NCI-H2081 treated with DMSO at 0.1 percent for 48 hours (cell line): ENCODE data around the gene MOXD1.
"Not testable (repeated sequence)": the region's sequence is repeated elsewhere in the genome, so short reads cannot be mapped to it uniquely, and the experiment has no call there.

Experiments used
- DNase-seq: peaks from one replicate; lab custom pipeline; 2025; lab: John Stamatoyannopoulos, UW

Gene MOXD1

GRCh38 chr6:132282696-132283095 is 118.6 kb downstream of the MOXD1 start:
- no peak for DNase-seq

DNA sequence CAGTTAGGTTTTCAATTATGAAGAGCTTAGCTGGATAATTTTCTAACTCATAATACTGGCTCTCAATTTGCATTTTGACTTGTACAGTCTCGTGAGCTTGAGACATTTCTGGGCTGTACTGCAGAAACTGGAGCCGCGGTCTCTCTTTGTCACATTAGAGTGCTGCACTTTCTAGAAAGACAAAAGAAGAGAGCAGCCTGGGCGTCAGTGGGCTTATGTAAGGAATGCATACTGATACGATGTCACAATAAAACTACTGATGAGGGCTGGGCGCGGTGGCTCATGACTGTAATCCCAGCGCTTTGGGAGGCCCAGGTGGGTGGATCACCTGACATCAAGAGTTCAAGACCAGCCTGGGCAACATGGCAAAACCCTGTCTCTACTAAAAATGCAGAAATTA is 120.8 kb downstream of the MOXD1 start:
- no peak for DNase-seq

DNA sequence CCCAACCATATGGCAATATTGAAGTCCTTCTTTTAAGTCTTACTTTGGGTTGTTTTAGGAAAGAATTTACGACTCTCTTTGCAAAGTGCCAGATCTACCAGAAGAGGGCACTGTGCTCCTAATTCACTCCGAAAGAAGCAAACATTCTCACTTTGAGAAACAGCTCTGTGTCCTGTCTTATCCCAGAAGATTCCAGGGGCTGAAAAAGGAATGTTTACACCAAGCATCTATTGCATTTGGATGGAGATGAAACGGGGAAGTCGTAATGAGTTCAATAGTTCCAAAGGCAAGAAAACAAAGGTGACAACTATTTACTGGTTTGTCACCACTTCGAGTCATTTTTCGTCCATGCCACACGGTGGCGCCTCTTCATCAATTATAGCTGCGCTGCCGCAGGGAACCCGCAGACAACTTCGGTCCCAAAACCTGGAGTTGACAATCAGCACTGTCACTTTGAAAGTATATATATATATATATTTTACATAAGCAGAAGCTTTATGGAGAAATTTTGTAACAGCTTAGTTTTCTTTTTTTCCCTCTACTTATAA is 121.6 kb downstream of the MOXD1 start:
- DNase-seq: no peak

DNA sequence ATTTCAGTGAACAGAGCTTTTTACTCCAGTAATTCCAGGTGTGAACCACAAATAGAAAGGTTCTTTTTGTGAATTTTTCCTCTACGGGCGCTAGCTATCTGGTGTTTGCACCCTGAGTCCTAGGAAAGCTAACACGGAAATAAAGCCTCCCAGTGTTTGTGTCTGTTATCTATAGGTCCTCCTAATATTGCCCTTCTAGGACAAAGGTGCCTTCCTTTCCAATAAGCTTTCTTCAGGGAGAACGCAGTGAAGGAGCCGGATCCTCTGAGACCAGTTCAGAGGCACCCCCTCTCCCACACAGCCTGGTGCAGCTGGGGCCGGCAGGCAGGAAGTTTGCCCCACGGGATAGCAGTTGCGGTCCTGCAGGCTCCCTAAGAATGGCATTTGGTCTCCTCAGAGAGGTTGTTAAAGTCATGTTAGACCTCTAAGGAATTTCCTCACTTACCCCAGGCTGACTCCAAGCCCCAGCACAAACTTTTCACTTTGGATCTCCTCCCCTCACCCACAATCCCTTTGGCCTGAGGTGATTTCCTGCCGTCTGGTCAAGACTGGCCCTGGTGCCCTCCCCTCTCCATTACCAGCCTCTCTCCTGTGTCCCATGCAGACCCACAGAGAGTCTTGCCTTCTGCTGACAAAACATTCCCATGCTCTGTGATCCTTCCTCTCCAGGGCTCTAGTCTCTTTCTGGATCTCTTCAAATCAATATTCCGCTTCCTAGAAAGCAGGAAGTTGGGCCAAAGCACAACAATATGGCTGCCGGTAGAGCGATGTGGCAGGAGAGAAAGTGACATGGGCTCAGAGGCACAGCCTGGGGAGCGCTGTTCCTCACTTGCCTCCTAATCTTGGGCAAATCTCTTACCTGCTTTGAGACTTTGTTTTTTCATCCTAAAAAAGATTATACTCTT is 126.0 kb downstream of the MOXD1 start:
- no peak for DNase-seq

DNA sequence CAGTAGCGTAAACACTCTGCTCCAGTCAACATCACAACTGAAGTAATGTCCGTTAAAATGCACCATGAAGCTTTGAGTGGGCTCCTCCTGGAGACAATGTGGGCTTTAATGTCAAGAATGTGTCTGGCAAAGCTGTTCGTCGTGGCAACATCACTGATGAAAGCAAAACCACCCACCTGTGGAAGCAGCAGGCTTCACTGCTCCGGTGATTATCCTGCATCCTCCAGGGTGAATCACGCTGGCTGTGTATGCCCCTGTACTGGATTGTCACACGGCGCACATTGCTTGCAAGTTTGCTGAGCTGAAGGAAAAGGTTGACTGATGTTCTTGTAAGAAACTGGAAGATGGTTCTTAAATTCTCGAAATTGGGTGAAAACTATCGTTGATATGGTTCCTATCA is 128.5 kb downstream of the MOXD1 start:
- no peak for DNase-seq

DNA sequence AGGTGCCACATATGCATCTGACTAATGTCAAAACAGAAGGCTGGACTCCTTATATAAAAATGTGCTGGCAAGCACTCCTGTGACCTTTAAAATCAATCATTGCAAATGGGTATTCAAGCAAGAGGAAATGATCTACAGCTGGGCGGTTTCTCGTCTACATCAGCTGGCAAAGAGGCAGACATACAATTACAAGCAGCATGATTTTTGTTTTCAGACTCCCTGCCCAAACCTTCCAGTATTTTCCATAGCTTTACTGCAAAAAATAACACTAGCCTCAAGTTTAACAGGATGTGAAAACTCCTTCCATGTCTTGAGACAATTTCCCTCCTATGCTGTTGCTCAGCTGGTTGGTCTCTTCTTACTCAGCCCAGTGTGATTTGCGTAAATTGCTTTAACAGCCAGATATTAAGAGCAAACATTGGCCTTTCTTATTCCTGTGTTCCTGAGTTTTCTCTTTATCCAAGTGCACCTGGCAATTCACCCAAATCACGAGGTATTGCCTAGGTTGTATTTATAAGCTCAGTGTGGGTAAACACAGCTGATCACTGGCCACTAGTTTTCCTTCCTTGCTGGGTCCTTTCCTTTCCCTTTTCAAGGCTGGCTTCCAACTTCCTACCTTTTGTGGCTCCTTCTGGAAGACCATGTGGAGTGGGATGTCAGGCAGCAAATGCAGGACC is 130.4 kb downstream of the MOXD1 start:
- DNase-seq: peak; percentile 32

GRCh38 chr6:132268666-132269065 is 132.6 kb downstream of the MOXD1 start:
- DNase-seq: not testable (repeated sequence)

DNA sequence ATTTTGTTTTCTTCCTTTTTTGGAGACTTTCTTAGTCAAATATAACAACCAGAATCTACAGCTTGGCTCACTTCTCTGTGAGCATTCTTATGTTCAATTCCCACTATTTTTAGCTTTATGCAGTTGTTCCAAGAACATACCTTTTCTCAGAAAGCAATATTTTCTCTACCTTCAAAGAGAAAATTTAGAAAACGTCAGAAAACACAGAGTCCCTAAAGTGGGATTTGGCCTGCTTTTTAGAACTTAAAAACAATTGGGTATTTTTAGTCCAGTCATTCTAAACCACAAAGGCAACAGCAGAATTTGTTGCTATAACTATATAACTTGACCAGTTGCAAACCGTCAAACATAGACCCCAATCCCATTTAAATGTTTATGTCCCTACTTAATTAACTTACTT is 133.1 kb downstream of the MOXD1 start:
- DNase-seq: no peak

DNA sequence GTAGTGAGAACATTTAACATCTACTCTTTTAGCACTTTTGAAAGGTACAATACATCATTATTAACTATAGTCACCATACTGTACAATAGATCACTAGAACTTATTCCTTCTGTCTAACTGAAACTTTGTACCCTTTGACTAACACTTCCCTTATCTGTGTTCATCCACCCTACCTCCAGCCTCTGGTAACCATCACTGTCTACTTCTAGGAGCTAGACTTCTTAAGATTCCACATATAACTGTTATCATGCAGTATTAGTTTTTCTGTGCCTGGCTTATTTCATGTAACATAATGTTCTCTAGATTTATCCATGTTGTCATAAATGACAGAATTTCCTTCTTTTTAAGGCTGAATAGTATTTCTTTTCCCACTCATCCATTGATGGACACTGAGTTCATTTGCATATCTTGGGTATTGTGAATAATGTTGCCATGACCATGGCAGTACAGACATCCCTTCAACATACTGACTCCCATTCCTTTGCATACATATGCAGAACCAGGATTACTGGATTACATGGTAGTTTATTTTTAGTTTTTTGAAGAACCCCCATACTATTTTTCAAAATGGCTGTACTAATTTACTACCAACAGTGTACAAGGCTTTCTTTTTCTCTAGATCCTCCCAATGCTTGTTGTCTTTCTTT is 135.7 kb downstream of the MOXD1 start:
- DNase-seq: no peak

GRCh38 chr6:132264021-132264500 is 137.2 kb downstream of the MOXD1 start:
- DNase-seq: no peak

GRCh38 chr6:132261354-132261753 is 139.9 kb downstream of the MOXD1 start:
- no peak for DNase-seq

- DNase-seq: no peak
Measured at GRCh38 chr6:132259070-132259469, 142.2 kb downstream of the MOXD1 start.

DNA sequence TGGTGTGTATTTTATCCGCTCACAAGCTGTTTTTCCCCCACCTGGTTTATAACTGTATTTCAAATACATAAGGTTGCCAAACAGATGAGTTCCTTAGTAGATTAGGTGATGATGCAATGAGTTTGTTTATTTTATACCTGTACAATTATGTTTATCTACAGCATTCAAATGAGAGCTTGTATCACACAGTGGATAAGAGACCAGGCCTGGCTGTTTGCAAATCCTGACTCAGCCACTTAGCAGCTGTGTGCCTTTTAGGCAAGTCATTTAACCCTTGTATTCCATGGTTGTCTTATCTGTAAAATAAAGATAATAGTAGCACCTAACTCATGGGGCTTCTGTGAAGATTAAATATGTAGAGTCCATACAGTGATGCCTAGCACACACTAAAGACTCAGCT is 143.7 kb downstream of the MOXD1 start:
- DNase-seq: no peak

- no peak for DNase-seq
Measured at GRCh38 chr6:132256457-132256856, 144.8 kb downstream of the MOXD1 start.

DNA sequence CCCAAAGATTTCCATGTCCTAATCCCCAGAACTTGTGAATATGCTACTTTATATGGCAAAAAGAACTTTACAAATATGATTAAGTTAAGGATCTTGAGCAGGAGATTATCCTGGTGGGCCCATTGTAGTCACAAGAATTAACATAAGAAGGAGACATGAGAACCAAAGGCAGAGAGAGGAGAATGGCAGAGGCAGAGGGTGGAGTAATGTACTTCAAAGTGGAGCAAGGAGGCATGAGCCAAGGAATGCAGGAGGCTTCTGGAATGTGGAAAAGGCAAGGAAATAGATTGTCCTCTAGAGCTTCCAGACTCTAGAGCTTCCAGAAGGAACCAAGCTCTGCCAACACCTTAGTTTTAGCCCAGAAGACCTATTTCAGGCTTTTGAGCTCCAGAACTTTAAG is 147.4 kb downstream of the MOXD1 start:
- no peak for DNase-seq

GRCh38 chr6:132253211-132253610 is 148.1 kb downstream of the MOXD1 start:
- DNase-seq: no peak

- DNase-seq: no peak
Measured at GRCh38 chr6:132252113-132252512, 149.2 kb downstream of the MOXD1 start.

- DNase-seq: no peak
Measured at GRCh38 chr6:132251711-132252110, 149.6 kb downstream of the MOXD1 start.

DNA sequence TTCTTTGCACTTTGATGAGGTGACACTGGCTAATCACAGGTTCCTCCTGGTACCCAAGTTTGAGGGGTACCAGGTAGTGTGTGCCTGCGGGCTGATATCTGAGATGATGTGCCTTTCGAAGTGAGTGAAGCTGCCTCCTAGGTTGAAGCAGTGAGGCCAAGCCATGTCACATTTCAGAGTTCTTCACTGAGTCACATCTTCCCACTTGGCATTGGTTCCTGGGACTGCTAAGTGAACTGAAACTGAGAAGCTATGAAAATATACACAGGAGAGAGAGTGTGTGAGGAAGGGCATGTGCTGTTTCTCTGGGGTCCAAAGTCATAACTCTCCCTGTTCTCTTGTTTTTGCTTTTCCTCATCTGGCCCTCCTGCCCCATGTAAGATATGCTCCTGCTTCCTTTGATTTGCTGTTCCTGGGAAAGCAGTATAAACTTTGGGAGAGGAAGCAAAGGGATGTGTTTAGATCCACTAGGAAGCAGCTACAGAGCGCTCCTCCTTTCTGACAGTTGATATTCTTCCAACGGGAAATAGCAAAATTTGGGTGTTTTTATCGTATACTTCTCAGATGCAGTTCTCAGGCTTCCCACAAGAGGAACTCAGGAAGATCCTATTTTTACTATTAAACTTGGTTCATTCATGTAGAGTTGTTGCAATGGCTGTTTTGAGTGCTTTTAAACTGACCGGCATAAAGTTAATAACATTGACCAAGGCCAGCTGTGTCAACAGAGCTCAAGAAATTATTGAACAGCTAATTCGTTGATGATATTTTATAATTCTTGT is 153.7 kb downstream of the MOXD1 start:
- no peak for DNase-seq

GRCh38 chr6:132246632-132247270 is 154.5 kb downstream of the MOXD1 start:
- DNase-seq: no peak

DNA sequence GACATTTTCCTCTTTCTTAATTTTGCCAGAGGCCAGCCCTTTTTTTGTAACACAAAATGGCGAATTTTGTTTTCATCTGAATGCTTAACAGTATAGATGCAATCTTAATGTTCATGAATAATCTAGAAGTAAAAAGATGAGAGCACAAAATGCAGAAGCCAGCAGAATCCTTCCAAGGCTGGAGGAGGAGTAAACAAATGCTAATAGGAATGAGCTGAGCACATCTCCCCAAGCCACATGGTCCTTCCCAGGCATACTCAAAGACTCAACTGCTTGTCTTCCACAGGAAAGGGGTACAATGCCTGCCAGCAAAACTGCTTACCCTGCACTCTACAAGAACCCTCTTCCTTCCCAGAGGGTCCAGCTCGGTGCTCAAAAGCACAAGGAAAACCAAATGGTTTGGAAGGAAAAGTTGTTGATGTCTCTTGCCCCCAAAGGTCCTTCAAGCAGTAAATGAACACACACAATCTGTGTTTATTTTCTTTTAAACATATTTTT is 155.1 kb downstream of the MOXD1 start:
- DNase-seq: no peak
